Loucy (cell line): ENCODE measurements around the gene SCGB2B2.

Experiments
- H2AFZ ChIP-seq: fragments of 200-600 bp; sonication (generic); 2 replicates; pipeline ENCODE4 v1.6.0; 2016; ENCODE audit warnings: antibody characterized with exemption, mild to moderate bottlenecking, low read length, moderate library complexity
- H3F3A ChIP-seq: fragments of 200-600 bp; 2 replicates; pipeline ENCODE4 v1.6.0; 2016; ENCODE audit warnings: antibody characterized with exemption, low read depth, mild to moderate bottlenecking
- H3K27me3 ChIP-seq: fragments of 200-600 bp; sonication (generic); 2 replicates; pipeline ENCODE4 v1.6.1; 2014; ENCODE audit warnings: low read length, mild to moderate bottlenecking; ENCODE audit not compliant: insufficient read depth, poor library complexity, severe bottlenecking
- H3K36me3 ChIP-seq: fragments of 200-600 bp; sonication (generic); 2 replicates; pipeline ENCODE4 v1.6.1; 2016; ENCODE audit warnings: low read length; ENCODE audit not compliant: insufficient read depth
- H3K4me1 ChIP-seq: fragments of 200-600 bp; sonication (generic); 2 replicates; pipeline ENCODE4 v1.5.1; 2014; ENCODE audit warnings: low read length, mild to moderate bottlenecking; ENCODE audit not compliant: insufficient read depth, poor library complexity, severe bottlenecking
- H3K4me2 ChIP-seq: fragments of 200-600 bp; sonication (generic); 2 replicates; pipeline ENCODE4 v1.6.0; 2014; ENCODE audit warnings: antibody characterized with exemption, low read length, low read depth, mild to moderate bottlenecking; ENCODE audit not compliant: poor library complexity, severe bottlenecking
- H3K4me3 ChIP-seq: fragments of 200-600 bp; sonication (generic); 2 replicates; pipeline ENCODE4 v1.5.1; 2014; ENCODE audit warnings: low read length, mild to moderate bottlenecking, mixed read lengths; ENCODE audit not compliant: poor library complexity, severe bottlenecking
- H3K79me2 ChIP-seq: fragments of 200-600 bp; sonication (generic); 2 replicates; pipeline ENCODE4 v1.6.1; 2014; ENCODE audit warnings: low read length; ENCODE audit not compliant: insufficient read depth
- H3K9ac ChIP-seq: fragments of 200-600 bp; sonication (generic); 2 replicates; pipeline ENCODE4 v1.6.0; 2014; ENCODE audit warnings: mild to moderate bottlenecking, low read depth, low read length, moderate library complexity; ENCODE audit not compliant: poor library complexity, severe bottlenecking
- H3K9me2 ChIP-seq: fragments of 200-600 bp; sonication (generic); replicated peaks from 2 replicates; pipeline ENCODE4 v1.6.1; 2016; ENCODE audit warnings: low read depth, low read length, mixed read lengths
- H3K9me3 ChIP-seq: fragments of 200-600 bp; sonication (generic); 2 replicates; pipeline ENCODE4 v1.6.1; 2014; ENCODE audit warnings: mild to moderate bottlenecking, antibody characterized with exemption, low read length, low read depth; ENCODE audit not compliant: insufficient read depth
- H4K20me1 ChIP-seq: fragments of 200-600 bp; sonication (generic); 2 replicates; pipeline ENCODE4 v1.6.0; 2014; ENCODE audit warnings: antibody characterized with exemption, low read length, mild to moderate bottlenecking; ENCODE audit not compliant: insufficient read depth, poor library complexity, severe bottlenecking
- EZH2phosphoT487 ChIP-seq: fragments of 200-600 bp; IDR thresholded peaks from 2 replicates; pipeline ENCODE4 v1.6.1; 2018; ENCODE audit warnings: antibody characterized with exemption, mild to moderate bottlenecking, moderate library complexity, borderline replicate concordance
- TF ChIP-seq, protein P1 (sequence below): fragments of 200-600 bp; sonication (generic); conservative IDR thresholded peaks from 2 replicates; pipeline ENCODE4 v1.5.1; 2014; ENCODE audit warnings: mild to moderate bottlenecking, antibody characterized with exemption, low read length

The SCGB2B2 gene, protein sequence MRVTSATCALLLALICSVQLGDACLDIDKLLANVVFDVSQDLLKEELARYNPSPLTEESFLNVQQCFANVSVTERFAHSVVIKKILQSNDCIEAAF

DNA sequence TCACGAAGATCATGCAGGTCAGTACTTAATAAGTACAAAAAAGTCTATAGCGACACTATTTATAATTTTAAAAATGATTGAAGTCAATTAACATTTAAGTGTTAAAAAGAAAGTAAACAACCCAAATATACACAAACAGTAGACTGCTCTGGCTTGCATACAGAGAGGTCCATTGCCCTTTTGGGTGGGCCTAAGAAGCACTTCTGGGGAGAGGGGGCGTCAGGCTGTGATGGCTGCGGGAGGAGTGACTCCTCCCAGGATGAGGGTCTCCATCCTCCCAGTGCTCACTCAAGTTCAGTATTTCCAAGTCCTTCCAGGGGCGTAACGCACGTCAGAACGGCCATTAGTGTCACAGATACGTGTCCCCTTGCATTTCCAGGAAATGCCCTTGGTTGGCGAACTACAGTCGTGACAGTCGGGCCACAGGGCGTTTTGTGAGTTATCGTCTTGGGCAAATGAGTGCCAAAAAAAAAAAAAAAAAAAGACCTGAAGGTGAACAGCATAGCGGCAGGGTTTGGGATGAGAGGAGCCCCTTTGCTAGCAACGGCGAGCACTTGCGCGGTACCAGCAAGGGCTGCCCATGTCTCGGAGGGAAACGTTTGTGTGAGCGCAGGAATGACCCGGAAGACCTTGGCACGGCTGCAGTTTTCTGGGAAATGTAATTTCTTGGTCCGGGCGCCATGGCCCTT is at the start of gene SCGB2B2:
Gene SCGB2B2, minus strand, starts transcription at position 463 of the 689 bp plus-strand sequence. CDS start 82,596 bp downstream, outside the sequence.
- TF ChIP-seq EZH2phosphoT487: no peak
- TF ChIP-seq, protein P1, sequence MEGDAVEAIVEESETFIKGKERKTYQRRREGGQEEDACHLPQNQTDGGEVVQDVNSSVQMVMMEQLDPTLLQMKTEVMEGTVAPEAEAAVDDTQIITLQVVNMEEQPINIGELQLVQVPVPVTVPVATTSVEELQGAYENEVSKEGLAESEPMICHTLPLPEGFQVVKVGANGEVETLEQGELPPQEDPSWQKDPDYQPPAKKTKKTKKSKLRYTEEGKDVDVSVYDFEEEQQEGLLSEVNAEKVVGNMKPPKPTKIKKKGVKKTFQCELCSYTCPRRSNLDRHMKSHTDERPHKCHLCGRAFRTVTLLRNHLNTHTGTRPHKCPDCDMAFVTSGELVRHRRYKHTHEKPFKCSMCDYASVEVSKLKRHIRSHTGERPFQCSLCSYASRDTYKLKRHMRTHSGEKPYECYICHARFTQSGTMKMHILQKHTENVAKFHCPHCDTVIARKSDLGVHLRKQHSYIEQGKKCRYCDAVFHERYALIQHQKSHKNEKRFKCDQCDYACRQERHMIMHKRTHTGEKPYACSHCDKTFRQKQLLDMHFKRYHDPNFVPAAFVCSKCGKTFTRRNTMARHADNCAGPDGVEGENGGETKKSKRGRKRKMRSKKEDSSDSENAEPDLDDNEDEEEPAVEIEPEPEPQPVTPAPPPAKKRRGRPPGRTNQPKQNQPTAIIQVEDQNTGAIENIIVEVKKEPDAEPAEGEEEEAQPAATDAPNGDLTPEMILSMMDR: no peak
- Histone ChIP-seq H4K20me1 (no peaks in the 10 kb centered on the region), H3K9me2 (no peaks in the 10 kb centered on the region), H3F3A (no peaks in the 10 kb centered on the region), H3K79me2 (no peaks in the 10 kb centered on the region), H3K4me3 (no peak within 1 kb of the TSS), H3K4me1 (no peaks in the 10 kb centered on the region), H3K9me3 (no peaks in the 10 kb centered on the region), H3K9ac (no peak within 1 kb of the TSS), H3K36me3 (no peaks in the 10 kb centered on the region), H3K4me2 (no peak within 1 kb of the TSS), H3K27me3 (no peaks in the 10 kb centered on the region), H2AFZ (no peak within 1 kb of the TSS)

- H3K36me3 ChIP-seq: no peaks in the 10 kb centered on the region
- H3K79me2 ChIP-seq: no peaks in the 10 kb centered on the region
- no peak for TF ChIP-seq EZH2phosphoT487
- TF ChIP-seq, protein P1: no peak
- H3K4me1 ChIP-seq: no peaks in the 10 kb centered on the region
- H2AFZ ChIP-seq: no peak overlapping the region
- no peaks in the 10 kb centered on the region for H3K9me3 ChIP-seq
- H3K9ac ChIP-seq: no peak overlapping the region
- H3K4me3 ChIP-seq: no peak overlapping the region
- no peak overlapping the region for H3K4me2 ChIP-seq
- no peaks in the 10 kb centered on the region for H4K20me1 ChIP-seq
- H3F3A ChIP-seq: no peaks in the 10 kb centered on the region
- no peaks in the 10 kb centered on the region for H3K9me2 ChIP-seq
- H3K27me3 ChIP-seq: no peaks in the 10 kb centered on the region
Measured at GRCh38 chr19:34725400-34725799, 48.4 kb upstream of the SCGB2B2 start.

DNA sequence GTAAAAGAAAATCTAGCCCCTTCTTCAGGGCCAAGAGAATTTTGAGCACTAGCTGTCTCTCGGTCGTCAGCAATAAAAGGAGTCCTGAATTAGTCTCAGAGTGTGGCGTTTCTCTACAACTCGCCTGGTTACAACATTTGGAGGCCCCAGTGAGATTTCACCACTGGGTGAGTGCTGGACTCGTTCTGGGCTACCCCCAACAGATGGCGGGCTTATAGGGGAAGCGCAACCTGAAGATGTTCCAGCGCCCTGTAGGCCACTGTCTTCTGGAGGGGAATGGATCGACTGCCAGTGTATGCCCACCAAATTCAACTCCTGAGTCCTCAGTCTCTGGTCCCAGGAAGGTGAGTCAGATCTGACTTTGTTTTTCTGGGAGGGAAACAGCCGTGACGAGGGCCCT is 45.4 kb upstream of the SCGB2B2 start:
- no peaks in the 10 kb centered on the region for H3K36me3 ChIP-seq
- H3K27me3 ChIP-seq: no peaks in the 10 kb centered on the region
- H4K20me1 ChIP-seq: no peaks in the 10 kb centered on the region
- H3K4me1 ChIP-seq: no peaks in the 10 kb centered on the region
- H3K79me2 ChIP-seq: no peaks in the 10 kb centered on the region
- no peak for TF ChIP-seq EZH2phosphoT487
- TF ChIP-seq, protein P1: no peak
- no peak overlapping the region for H3K4me2 ChIP-seq
- no peaks in the 10 kb centered on the region for H3K9me3 ChIP-seq
- no peak overlapping the region for H3K4me3 ChIP-seq
- H3F3A ChIP-seq: no peaks in the 10 kb centered on the region
- H3K9me2 ChIP-seq: no peaks in the 10 kb centered on the region
- no peak overlapping the region for H2AFZ ChIP-seq
- no peak overlapping the region for H3K9ac ChIP-seq
